GM12878 (cell line): ENCODE measurements around the gene NUP205. TPM values are rescaled to one million over a fixed set of nuclear protein-coding genes. Genes with fewer than 3 reads are reported as not detected.

Source experiments
- BCL3 ChIP-seq: IDR thresholded peaks from 2 replicates; pipeline ENCODE4 v1.6.1; 2011; ENCODE audit warnings: borderline replicate concordance, low read depth, mild to moderate bottlenecking, moderate library complexity, low read length; ENCODE audit not compliant: insufficient read depth, poor library complexity, severe bottlenecking
- CHD1 ChIP-seq: IDR thresholded peaks from 2 replicates; pipeline ENCODE4 v1.6.1; 2012; ENCODE audit warnings: low read depth, low read length, improper control_type of control experiment
- CHD2 ChIP-seq: IDR thresholded peaks from 2 replicates; pipeline ENCODE4 v1.6.1; 2011; ENCODE audit warnings: low read depth, low read length, improper control_type of control experiment, borderline replicate concordance
- CREM ChIP-seq: IDR thresholded peaks from 2 replicates; pipeline ENCODE4 v1.6.1; 2014; ENCODE audit warnings: antibody characterized with exemption, low read depth
- LARP7 ChIP-seq: fragments of 450-650 bp; IDR thresholded peaks from 2 replicates; pipeline ENCODE4 v1.6.1; 2017; ENCODE audit warnings: mild to moderate bottlenecking
- MEF2A ChIP-seq: IDR thresholded peaks from 2 replicates; pipeline ENCODE4 v1.6.1; 2011; ENCODE audit warnings: low read depth, mild to moderate bottlenecking, low read length, moderate library complexity; ENCODE audit not compliant: insufficient read depth
- MYC ChIP-seq: IDR thresholded peaks from 2 replicates; pipeline ENCODE4 v1.6.1; 2011; ENCODE audit warnings: mild to moderate bottlenecking, low read length, moderate library complexity, inconsistent platforms; ENCODE audit not compliant: insufficient read depth, insufficient replicate concordance, insufficient read length, severe bottlenecking
- PAX5 ChIP-seq: IDR thresholded peaks from 2 replicates; pipeline ENCODE4 v1.6.1; 2011; ENCODE audit warnings: low read depth, low read length, borderline replicate concordance
- POLR2A ChIP-seq: IDR thresholded peaks from 2 replicates; pipeline ENCODE4 v1.6.1; 2011; ENCODE audit warnings: low read depth, mild to moderate bottlenecking, low read length
- POLR2AphosphoS2 ChIP-seq: IDR thresholded peaks from 2 replicates; pipeline ENCODE4 v1.6.1; 2011; ENCODE audit warnings: low read depth, mild to moderate bottlenecking, low read length, improper control_type of control experiment, moderate library complexity
- POLR2AphosphoS5 ChIP-seq: IDR thresholded peaks from 2 replicates; pipeline ENCODE4 v1.6.1; 2011; ENCODE audit warnings: mild to moderate bottlenecking, low read length, inconsistent platforms
- SIN3A ChIP-seq: IDR thresholded peaks from 2 replicates; pipeline ENCODE4 v1.6.1; 2012; ENCODE audit warnings: low read depth, low read length, improper control_type of control experiment
- SMARCA5 ChIP-seq: fragments of 450-650 bp; IDR thresholded peaks from 2 replicates; pipeline ENCODE4 v1.6.1; 2017; ENCODE audit warnings: mild to moderate bottlenecking
- SUPT20H ChIP-seq: IDR thresholded peaks from 2 replicates; pipeline ENCODE4 v1.6.1; 2011; ENCODE audit warnings: low read depth, mild to moderate bottlenecking, low read length, moderate library complexity, borderline replicate concordance; ENCODE audit not compliant: control insufficient read depth
- SUZ12 ChIP-seq: fragments of 200-600 bp; sonication (generic); IDR thresholded peaks from one replicate; pipeline ENCODE4 v1.6.1; 2018; ENCODE audit warnings: antibody characterized with exemption, mild to moderate bottlenecking; ENCODE audit not compliant: unreplicated experiment
- ZSCAN29 ChIP-seq: fragments of 450-650 bp; IDR thresholded peaks from 2 replicates; pipeline ENCODE4 v1.6.1; 2017; ENCODE audit warnings: mild to moderate bottlenecking, moderate library complexity
- ZZZ3 ChIP-seq: IDR thresholded peaks from 2 replicates; pipeline ENCODE4 v1.6.1; 2011; ENCODE audit warnings: low read depth; ENCODE audit not compliant: control insufficient read depth, insufficient read length
- polyA plus RNA-seq, 11 experiments: library from polyadenylated mRNA; depleted of rRNA in 4 of 11; unstranded in 6 of 11; stranded (reverse) in 5 of 11; fragments of >200 nt; fragmentation: Nextera tagmentation in 4 of 11; fragmentation: Illumina TruSeq in 1 of 11; extraction: Ambion mirVana in 4 of 11; extraction: Trizol in 1 of 11; gene quantifications; 1 replicate in 1 of 11; 2 replicates in 10 of 11; pipeline versions ENCODE4 v1.2.1 to v1.2.3, GENCODE V29; 2011 to 2016; ENCODE audit warnings: inconsistent platforms in 2 of 11, missing spikeins in 2 of 11, low read depth in 1 of 11
- total RNA-seq, 4 experiments: library from RNA; depleted of rRNA in 3 of 4; stranded (reverse); fragments of >200 nt in 3 of 4; fragmentation: Illumina TruSeq in 1 of 4; extraction: Trizol in 1 of 4; gene quantifications; 2 replicates each; pipeline versions ENCODE4 v1.2.1 to v1.2.3, GENCODE V29; 2013 to 2021
- TF ChIP-seq, protein P1 (sequence below): IDR thresholded peaks from 2 replicates; pipeline ENCODE4 v1.6.1; 2011; ENCODE audit warnings: low read depth, low read length, improper control_type of control experiment, borderline replicate concordance

The NUP205 gene
- total and polyA plus RNA-seq, 10 of the 15 experiments (the other 5 are each of a cell fraction or from before 2014, with no cell fraction given): 41.4 to 110 (median 85.9) TPM

DNA sequence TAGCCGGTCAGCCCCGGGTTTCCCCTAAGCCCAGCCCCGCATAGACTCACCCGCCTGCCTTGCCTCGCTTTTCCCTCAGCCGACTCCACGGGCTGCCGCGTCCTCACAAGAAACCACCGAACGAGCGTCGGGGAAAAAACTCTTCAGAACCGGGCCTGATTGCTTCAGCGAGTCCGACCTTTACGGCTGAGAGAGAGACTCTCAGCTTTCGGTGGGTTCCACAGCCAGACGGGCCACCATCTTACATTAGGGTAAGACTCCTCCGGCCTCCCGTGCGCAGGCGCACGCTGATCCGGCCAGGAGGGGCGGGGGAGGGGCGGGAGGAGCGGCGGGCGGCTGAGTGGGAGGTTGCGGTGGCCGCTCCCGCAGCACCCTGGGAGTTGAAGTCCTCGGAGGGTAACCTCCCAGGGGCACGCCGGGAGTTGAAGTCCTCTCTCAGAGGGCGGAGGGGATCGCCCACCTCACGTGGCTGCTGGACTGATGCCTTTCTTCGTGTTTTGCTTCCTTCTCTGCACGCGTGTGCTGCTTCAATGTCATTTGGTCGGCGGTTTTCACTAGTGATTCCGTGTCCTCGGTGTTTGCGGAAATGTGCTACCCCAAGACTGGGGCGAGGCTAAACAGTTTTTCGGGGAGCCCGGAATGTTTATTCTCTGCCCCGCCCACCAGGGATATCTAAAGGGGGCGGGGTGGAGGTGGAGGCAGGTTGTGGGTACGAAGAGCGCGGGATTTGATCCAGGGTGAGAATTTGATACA is 47.7 kb upstream of the NUP205 start, which contains the start of gene CNOT4 (continued):
- TF ChIP-seq POLR2AphosphoS5 (peak; percentile 89), SUPT20H (no peak), PAX5 (peak; percentile 57; the same call in 1 of the 2 replicates), CHD2 (peak; percentile 84), POLR2A (peak; percentile 89), SIN3A (peak; percentile 95), MYC (no peak), SMARCA5 (peak; percentile 66), SUZ12 (no peak), BCL3 (no peak), LARP7 (peak; percentile 55; the same call in 1 of the 2 replicates), CREM (peak; percentile 69; the same call in 1 of the 2 replicates), ZSCAN29 (peak; percentile 74), ZZZ3 (no peak), MEF2A (peak; percentile 53; the same call in 1 of the 2 replicates), CHD1 (peak; percentile 94), POLR2AphosphoS2 (peak; percentile 78; the same call in 1 of the 2 replicates)
- TF ChIP-seq, protein P1, sequence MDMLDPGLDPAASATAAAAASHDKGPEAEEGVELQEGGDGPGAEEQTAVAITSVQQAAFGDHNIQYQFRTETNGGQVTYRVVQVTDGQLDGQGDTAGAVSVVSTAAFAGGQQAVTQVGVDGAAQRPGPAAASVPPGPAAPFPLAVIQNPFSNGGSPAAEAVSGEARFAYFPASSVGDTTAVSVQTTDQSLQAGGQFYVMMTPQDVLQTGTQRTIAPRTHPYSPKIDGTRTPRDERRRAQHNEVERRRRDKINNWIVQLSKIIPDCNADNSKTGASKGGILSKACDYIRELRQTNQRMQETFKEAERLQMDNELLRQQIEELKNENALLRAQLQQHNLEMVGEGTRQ: peak; percentile 64; the same call in 1 of the 2 replicates
